ENCODE data around the gene A1CF.

Gene A1CF, protein sequence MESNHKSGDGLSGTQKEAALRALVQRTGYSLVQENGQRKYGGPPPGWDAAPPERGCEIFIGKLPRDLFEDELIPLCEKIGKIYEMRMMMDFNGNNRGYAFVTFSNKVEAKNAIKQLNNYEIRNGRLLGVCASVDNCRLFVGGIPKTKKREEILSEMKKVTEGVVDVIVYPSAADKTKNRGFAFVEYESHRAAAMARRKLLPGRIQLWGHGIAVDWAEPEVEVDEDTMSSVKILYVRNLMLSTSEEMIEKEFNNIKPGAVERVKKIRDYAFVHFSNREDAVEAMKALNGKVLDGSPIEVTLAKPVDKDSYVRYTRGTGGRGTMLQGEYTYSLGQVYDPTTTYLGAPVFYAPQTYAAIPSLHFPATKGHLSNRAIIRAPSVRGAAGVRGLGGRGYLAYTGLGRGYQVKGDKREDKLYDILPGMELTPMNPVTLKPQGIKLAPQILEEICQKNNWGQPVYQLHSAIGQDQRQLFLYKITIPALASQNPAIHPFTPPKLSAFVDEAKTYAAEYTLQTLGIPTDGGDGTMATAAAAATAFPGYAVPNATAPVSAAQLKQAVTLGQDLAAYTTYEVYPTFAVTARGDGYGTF

DNA sequence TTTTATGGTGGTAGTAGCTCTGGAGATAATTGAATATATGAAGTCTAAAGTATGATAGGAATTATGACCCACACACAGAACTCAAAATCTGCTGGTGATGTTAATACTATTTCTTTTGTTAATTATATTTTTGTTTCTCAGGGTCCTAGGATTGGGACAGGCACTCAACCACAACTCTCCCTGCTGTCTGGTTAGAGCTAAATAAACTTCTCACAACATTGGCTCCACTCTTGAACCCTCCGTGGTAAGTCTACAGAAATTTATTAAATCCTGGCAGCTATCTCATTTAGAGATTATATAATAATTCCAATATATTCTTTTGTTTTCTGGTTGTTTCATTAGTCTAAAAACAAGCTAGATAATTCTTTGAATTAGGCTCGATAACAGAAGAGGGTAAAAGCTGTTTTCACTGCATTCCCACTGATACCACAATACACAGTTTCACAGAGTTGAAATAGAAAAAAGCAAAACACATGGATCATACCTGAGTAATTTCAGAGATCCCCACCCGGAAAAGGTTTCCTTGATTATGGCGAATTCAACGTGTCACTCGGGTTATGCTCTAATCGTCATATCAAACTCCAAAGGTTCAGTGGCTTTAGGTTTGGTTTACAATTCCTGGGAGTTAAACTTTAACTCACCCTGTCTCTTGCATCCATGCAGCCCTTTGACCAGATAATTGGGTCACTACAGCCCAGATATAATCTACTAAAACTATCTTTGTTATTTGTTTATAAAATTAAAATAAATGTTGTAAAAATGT, at the start of gene A1CF:
A1CF (minus strand) TSS at position 531 of the 763 bp plus-strand sequence. CDS start 25,687 bp downstream, outside the sequence.
- Histone ChIP-seq H3K36me3 (ENCODE audit: control insufficient read depth, low read length) (no peaks in the 10 kb centered on the region), H3F3A (ENCODE audit: control insufficient read depth, insufficient read depth) (no peaks in the 10 kb centered on the region), H3K9me3 (ENCODE audit: control insufficient read depth, insufficient read depth, low read length) (no peaks in the 10 kb centered on the region), H3K4me2 (ENCODE audit: low read length) (no peak within 1 kb of the TSS), H3K9me2 (replicated peaks; ENCODE audit: control insufficient read depth, low read length) (no peaks in the 10 kb centered on the region), H3K4me3 (ENCODE audit: low read length) (no peak within 1 kb of the TSS), H4K20me1 (ENCODE audit: control insufficient read depth, insufficient read depth, low read depth, low read length) (no peaks in the 10 kb centered on the region), H3K79me2 (ENCODE audit: control insufficient read depth, low read length) (no peaks in the 10 kb centered on the region), H3K27ac (ENCODE audit: low read depth, low read length) (no peak within 1 kb of the TSS), H3K4me1 (ENCODE audit: control insufficient read depth, low read length) (no peaks in the 10 kb centered on the region), H3K27me3 (ENCODE audit: control insufficient read depth, low read length) (0 out of 2 replicates have a peak, but pooled peaks cover 4% of the 10 kb centered on the region)
- TF ChIP-seq, protein P1, sequence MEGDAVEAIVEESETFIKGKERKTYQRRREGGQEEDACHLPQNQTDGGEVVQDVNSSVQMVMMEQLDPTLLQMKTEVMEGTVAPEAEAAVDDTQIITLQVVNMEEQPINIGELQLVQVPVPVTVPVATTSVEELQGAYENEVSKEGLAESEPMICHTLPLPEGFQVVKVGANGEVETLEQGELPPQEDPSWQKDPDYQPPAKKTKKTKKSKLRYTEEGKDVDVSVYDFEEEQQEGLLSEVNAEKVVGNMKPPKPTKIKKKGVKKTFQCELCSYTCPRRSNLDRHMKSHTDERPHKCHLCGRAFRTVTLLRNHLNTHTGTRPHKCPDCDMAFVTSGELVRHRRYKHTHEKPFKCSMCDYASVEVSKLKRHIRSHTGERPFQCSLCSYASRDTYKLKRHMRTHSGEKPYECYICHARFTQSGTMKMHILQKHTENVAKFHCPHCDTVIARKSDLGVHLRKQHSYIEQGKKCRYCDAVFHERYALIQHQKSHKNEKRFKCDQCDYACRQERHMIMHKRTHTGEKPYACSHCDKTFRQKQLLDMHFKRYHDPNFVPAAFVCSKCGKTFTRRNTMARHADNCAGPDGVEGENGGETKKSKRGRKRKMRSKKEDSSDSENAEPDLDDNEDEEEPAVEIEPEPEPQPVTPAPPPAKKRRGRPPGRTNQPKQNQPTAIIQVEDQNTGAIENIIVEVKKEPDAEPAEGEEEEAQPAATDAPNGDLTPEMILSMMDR (IDR thresholded peaks at IDR 0.05; ENCODE audit: low read depth, low read length, poor library complexity, severe bottlenecking), result no peak
- no peak for TF ChIP-seq EZH2phosphoT487 (IDR thresholded peaks at IDR 0.05; ENCODE audit: borderline replicate concordance, low read length)

DNA sequence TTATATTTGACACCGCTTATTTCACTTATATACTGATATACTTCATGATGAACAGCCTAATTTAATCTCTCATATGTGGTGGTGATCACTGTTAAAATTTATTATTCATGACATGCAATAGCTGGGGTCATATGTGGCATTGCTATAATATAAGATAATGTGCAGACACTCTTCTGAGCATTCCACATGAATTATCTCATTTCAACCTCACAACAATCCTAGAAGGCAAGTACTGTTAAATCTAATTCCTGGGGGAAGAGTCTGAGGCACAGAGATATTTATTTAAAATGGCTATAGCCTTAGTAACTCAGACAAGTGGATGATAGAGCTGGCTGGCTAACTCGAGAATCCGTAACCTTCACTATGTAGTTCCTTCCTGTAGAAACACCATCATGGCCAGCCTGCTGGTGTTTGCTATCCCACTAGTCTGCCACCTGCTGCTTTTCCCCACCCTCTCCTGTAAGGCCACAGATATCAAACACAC, 46.6 kb upstream of the A1CF start:
- H3K9me2 ChIP-seq (replicated peaks; ENCODE audit: control insufficient read depth, low read length), result no peaks in the 10 kb centered on the region
- H3K27me3 ChIP-seq (ENCODE audit: control insufficient read depth, low read length), result peaks cover 4% of the 10 kb centered on the region; the same call in 1 of the 2 replicates
- no peak overlapping the region for H3K4me3 ChIP-seq (ENCODE audit: low read length)
- H3F3A ChIP-seq (ENCODE audit: control insufficient read depth, insufficient read depth), result no peaks in the 10 kb centered on the region
- H3K79me2 ChIP-seq (ENCODE audit: control insufficient read depth, low read length), result no peaks in the 10 kb centered on the region
- H3K36me3 ChIP-seq (ENCODE audit: control insufficient read depth, low read length), result no peaks in the 10 kb centered on the region
- no peak overlapping the region for H3K4me2 ChIP-seq (ENCODE audit: low read length)
- TF ChIP-seq EZH2phosphoT487 (IDR thresholded peaks at IDR 0.05; ENCODE audit: borderline replicate concordance, low read length), result no peak
- TF ChIP-seq, protein P1 (IDR thresholded peaks at IDR 0.05; ENCODE audit: low read depth, low read length, poor library complexity, severe bottlenecking), result no peak
- H3K27ac ChIP-seq (ENCODE audit: low read depth, low read length), result no peak overlapping the region
- no peaks in the 10 kb centered on the region for H3K9me3 ChIP-seq (ENCODE audit: control insufficient read depth, insufficient read depth, low read length)
- H4K20me1 ChIP-seq (ENCODE audit: control insufficient read depth, insufficient read depth, low read depth, low read length), result no peaks in the 10 kb centered on the region
- H3K4me1 ChIP-seq (ENCODE audit: control insufficient read depth, low read length), result no peaks in the 10 kb centered on the region

DNA sequence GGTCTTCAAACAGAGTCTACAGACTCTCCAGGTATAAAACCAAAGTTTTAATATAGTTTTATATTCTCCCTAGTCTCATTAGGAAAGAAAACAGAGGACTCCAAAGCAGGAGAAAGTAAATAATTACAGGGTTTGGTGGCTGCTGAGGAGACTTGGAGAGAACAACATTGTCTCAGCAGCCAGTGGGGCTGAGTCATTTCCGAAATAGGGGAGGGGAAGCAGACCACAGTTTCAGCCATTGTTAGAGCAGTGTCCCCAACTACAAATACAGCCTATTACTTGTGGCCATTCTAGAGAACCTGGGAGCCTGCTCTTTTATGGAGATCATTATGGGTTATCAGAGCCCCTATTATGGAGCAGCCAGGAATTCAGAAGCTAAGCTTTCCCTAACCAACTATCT, 44.2 kb upstream of the A1CF start:
- Histone ChIP-seq H3K4me1 (ENCODE audit: control insufficient read depth, low read length) (no peaks in the 10 kb centered on the region), H4K20me1 (ENCODE audit: control insufficient read depth, insufficient read depth, low read depth, low read length) (no peaks in the 10 kb centered on the region), H3K27me3 (ENCODE audit: control insufficient read depth, low read length) (peaks cover 4% of the 10 kb centered on the region; the same call in 1 of the 2 replicates), H3K36me3 (ENCODE audit: control insufficient read depth, low read length) (no peaks in the 10 kb centered on the region), H3K9me3 (ENCODE audit: control insufficient read depth, insufficient read depth, low read length) (no peaks in the 10 kb centered on the region), H3K9me2 (replicated peaks; ENCODE audit: control insufficient read depth, low read length) (no peaks in the 10 kb centered on the region), H3K4me3 (ENCODE audit: low read length) (no peak overlapping the region), H3K4me2 (ENCODE audit: low read length) (no peak overlapping the region), H3K27ac (ENCODE audit: low read depth, low read length) (no peak overlapping the region), H3K79me2 (ENCODE audit: control insufficient read depth, low read length) (no peaks in the 10 kb centered on the region), H3F3A (ENCODE audit: control insufficient read depth, insufficient read depth) (no peaks in the 10 kb centered on the region)
- TF ChIP-seq, protein P1 (IDR thresholded peaks at IDR 0.05; ENCODE audit: low read depth, low read length, poor library complexity, severe bottlenecking), result no peak
- no peak for TF ChIP-seq EZH2phosphoT487 (IDR thresholded peaks at IDR 0.05; ENCODE audit: borderline replicate concordance, low read length)

Measured in DOHH2 (cell line).